ENCODE data around the gene DCC.

Gene DCC

DNA sequence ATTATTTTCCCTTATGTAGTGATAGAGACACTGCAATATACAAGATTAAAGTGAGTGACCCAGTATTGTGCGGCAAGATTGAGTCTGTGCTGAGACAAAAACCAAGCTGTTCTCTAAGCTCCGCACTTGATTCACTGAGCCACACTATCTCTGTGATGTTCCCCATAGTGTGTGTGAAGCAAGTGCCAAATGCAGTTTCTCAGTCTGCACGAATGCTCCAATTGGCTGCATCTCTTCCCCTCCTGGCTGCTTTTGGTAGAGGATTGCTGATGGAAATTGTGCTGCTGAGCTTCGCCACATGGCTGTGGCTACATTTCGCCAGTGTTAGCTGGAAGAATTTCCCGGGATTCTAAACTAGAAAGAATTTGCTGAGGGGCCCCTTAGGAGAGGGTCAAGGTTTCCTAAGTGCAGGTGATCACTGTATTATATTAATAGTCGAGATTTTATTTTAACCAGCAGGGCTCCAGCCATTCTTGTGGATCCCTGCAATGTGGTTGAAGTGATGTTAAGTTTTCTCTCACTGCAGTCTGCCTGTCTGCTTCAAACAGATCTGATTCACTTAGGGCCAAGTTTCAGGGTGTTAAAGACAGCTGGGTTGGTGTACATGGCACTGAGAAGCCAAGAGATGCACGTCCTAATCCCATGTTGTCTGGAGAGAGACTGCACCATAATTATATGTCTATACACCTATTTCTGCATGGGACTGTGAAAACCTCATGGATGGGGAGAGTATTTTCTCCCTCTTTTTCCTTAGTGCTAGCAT lies 317.2 kb downstream of the DCC start:
- Histone ChIP-seq H3K27me3 (ENCODE audit: insufficient read depth, poor library complexity, severe bottlenecking) (no peaks in the 10 kb centered on the region), H3K4me1 (ENCODE audit: insufficient read depth, poor library complexity, severe bottlenecking) (no peaks in the 10 kb centered on the region), H3K4me3 (ENCODE audit: severe bottlenecking) (no peak overlapping the region), H3K9me3 (ENCODE audit: severe bottlenecking) (no peaks in the 10 kb centered on the region), H3K27ac (ENCODE audit: poor library complexity, severe bottlenecking) (no peak overlapping the region), H3K36me3 (ENCODE audit: low read depth) (no peaks in the 10 kb centered on the region)
- TF ChIP-seq CTCF (IDR thresholded peaks at IDR 0.05; ENCODE audit: poor library complexity, severe bottlenecking): no peak
- DNase-seq (ENCODE audit: low spot score) (no peak), ATAC-seq (ENCODE audit: low read depth) (no peak)

DNA sequence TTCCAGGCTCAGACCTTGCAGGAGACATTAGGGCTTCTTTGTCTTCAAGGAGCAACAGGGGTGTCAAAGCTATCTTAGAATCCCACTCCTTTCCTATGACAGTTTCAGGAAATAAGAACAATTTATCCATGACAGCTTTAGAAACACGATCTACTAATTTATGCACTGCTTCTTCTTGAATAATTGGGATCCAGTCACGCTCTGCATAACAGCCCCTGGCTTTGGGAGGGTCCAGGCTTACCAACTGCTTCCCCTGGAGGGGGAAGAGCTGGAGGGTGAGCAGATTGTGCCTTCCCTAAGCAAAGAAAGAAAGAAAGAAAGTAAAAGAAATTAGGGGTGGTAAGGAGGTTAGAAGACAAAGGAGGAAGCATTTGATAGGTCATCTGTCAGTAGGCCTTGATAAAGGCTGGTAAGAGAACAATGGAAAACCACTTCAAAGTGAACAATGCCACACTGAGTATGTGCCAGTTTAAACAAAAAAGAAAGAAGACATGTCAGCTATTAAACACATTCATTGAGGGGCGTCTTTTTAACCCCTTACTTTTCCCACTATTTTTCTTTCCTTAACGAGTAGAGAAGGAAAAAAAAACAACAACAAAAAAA lies 327.6 kb downstream of the DCC start:
- no peak for TF ChIP-seq CTCF (IDR thresholded peaks at IDR 0.05; ENCODE audit: poor library complexity, severe bottlenecking)
- Histone ChIP-seq H3K36me3 (ENCODE audit: low read depth) (no peaks in the 10 kb centered on the region), H3K4me3 (ENCODE audit: severe bottlenecking) (no peak overlapping the region), H3K9me3 (ENCODE audit: severe bottlenecking) (no peaks in the 10 kb centered on the region), H3K27me3 (ENCODE audit: insufficient read depth, poor library complexity, severe bottlenecking) (no peaks in the 10 kb centered on the region), H3K4me1 (ENCODE audit: insufficient read depth, poor library complexity, severe bottlenecking) (no peaks in the 10 kb centered on the region), H3K27ac (ENCODE audit: poor library complexity, severe bottlenecking) (no peak overlapping the region)
- DNase-seq (ENCODE audit: low spot score): no peak
- no peak for ATAC-seq (ENCODE audit: low read depth)

DNA sequence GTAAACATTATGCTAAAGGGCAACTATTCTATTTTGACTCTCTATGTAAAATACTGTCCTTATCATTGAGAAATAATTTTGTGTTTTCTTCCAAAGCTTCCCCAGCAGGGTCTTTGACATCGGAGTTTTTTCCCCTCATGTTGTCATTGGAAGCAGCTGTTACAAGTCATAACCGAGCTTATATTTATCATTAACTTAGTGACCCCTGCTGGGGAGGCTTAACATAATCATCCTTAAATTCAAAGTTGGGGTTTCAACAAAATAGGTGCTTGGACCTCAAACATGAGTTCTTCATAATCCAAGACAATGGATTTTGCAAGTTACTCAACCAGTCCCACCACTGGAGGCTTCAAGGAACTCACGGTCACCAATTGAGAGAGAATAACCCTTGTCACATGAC lies 330.9 kb downstream of the DCC start:
- Histone ChIP-seq H3K4me1 (ENCODE audit: insufficient read depth, poor library complexity, severe bottlenecking) (no peaks in the 10 kb centered on the region), H3K27ac (ENCODE audit: poor library complexity, severe bottlenecking) (no peak overlapping the region), H3K27me3 (ENCODE audit: insufficient read depth, poor library complexity, severe bottlenecking) (no peaks in the 10 kb centered on the region), H3K4me3 (ENCODE audit: severe bottlenecking) (no peak overlapping the region), H3K36me3 (ENCODE audit: low read depth) (no peaks in the 10 kb centered on the region), H3K9me3 (ENCODE audit: severe bottlenecking) (no peaks in the 10 kb centered on the region)
- DNase-seq (ENCODE audit: low spot score) (no peak), ATAC-seq (ENCODE audit: low read depth) (no peak)
- TF ChIP-seq CTCF (IDR thresholded peaks at IDR 0.05; ENCODE audit: poor library complexity, severe bottlenecking): peak; percentile 37

DNA sequence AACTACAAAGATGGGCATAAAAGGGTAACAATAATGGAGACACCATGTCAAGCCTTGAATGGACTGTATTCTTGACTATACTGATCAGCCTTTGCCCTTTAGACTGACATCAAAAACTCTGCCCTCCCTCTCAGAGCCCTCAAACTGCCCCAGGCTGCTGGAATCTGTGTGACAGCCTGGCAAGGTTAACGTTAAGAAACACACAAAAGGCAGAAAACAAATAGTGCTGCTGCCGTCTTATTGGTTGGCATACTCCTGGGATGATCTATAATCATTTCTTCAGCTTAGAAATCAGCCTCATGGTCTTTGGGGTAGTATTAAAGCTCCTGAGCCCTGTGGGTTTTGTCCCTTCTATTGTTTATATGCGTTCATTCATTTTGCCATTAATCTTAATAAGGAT lies 338.0 kb downstream of the DCC start:
- no peak for ATAC-seq (ENCODE audit: low read depth)
- no peak overlapping the region for H3K4me3 ChIP-seq (ENCODE audit: severe bottlenecking)
- H3K36me3 ChIP-seq (ENCODE audit: low read depth): no peaks in the 10 kb centered on the region
- no peak for DNase-seq (ENCODE audit: low spot score)
- H3K4me1 ChIP-seq (ENCODE audit: insufficient read depth, poor library complexity, severe bottlenecking): no peaks in the 10 kb centered on the region
- H3K27ac ChIP-seq (ENCODE audit: poor library complexity, severe bottlenecking): no peak overlapping the region
- no peaks in the 10 kb centered on the region for H3K27me3 ChIP-seq (ENCODE audit: insufficient read depth, poor library complexity, severe bottlenecking)
- TF ChIP-seq CTCF (IDR thresholded peaks at IDR 0.05; ENCODE audit: poor library complexity, severe bottlenecking): no peak
- no peaks in the 10 kb centered on the region for H3K9me3 ChIP-seq (ENCODE audit: severe bottlenecking)

GRCh38 chr18:52678551-52678950 lies 338.6 kb downstream of the DCC start:
- H3K36me3 ChIP-seq (ENCODE audit: low read depth): no peaks in the 10 kb centered on the region
- ATAC-seq (ENCODE audit: low read depth) (no peak), DNase-seq (ENCODE audit: low spot score) (no peak)
- H3K4me1 ChIP-seq (ENCODE audit: insufficient read depth, poor library complexity, severe bottlenecking): no peaks in the 10 kb centered on the region
- H3K27ac ChIP-seq (ENCODE audit: poor library complexity, severe bottlenecking): no peak overlapping the region
- TF ChIP-seq CTCF (IDR thresholded peaks at IDR 0.05; ENCODE audit: poor library complexity, severe bottlenecking): no peak
- no peak overlapping the region for H3K4me3 ChIP-seq (ENCODE audit: severe bottlenecking)
- no peaks in the 10 kb centered on the region for H3K27me3 ChIP-seq (ENCODE audit: insufficient read depth, poor library complexity, severe bottlenecking)
- H3K9me3 ChIP-seq (ENCODE audit: severe bottlenecking): no peaks in the 10 kb centered on the region
